Psoas muscle (tissue), 8 donors: ENCODE results near the gene OR6A2. TPM values are rescaled to one million over a fixed set of nuclear protein-coding genes. Genes with fewer than 3 reads are reported as not detected.

Experiments used
- ATAC-seq, 4 donors: fragments of 200-7000 bp; cut with Tn5 transposase; one replicate each; pipeline ENCODE4 v1.9.1; 2020; ENCODE audit warnings: moderate library complexity in 3 of 4, mild to moderate bottlenecking in 2 of 4
- DNase-seq, 2 donors: peaks; one replicate each; pipeline ENCODE4 v3.0.0-alpha.2; 2020
- H3K27ac ChIP-seq: fragments of 200-600 bp; one replicate; pipeline ENCODE4 v1.8.0; 2022
- H3K27me3 ChIP-seq, 3 donors: fragments of 200-600 bp in 1 of 3; one replicate each; pipeline versions ENCODE4 v1.6.1 to v1.8.0; 2013 to 2022; ENCODE audit warnings: low read length in 2 of 3, mild to moderate bottlenecking in 2 of 3, moderate library complexity in 1 of 3; ENCODE audit not compliant: insufficient read depth in 3 of 3
- H3K36me3 ChIP-seq, 2 donors: fragments of 200-600 bp in 1 of 2; one replicate each; pipeline versions ENCODE4 v1.6.1 to v1.8.0; 2013 to 2022; ENCODE audit warnings: low read depth in 1 of 2, mild to moderate bottlenecking in 1 of 2, moderate library complexity in 1 of 2; ENCODE audit not compliant: insufficient read depth in 1 of 2
- H3K4me1 ChIP-seq: fragments of 200-600 bp; one replicate; pipeline ENCODE4 v1.8.0; 2022
- H3K4me3 ChIP-seq: fragments of 200-600 bp; one replicate; pipeline ENCODE4 v1.8.0; 2022; ENCODE audit warnings: mild to moderate bottlenecking
- H3K9me3 ChIP-seq: fragments of 200-600 bp; one replicate; pipeline ENCODE4 v1.8.0; 2022
- CTCF ChIP-seq: fragments of 200-600 bp; IDR thresholded peaks from one replicate; pipeline ENCODE4 v1.8.0; 2022; ENCODE audit warnings: antibody characterized with exemption
- WGBS, 3 donors: extraction: QIAGEN DNeasy Blood & Tissue Kit; methylation state at CpG; one replicate each; pipeline versions ENCODE4 v1.1.6 to v1.1.7; 2013; 5-methylcytosine and 5-hydroxymethylcytosine counted together
- intact Hi-C, 2 donors: fragments of 100-400 bp; cut with DNase I; formaldehyde crosslinking; loops; one replicate each; pipeline versions ENCODE4 v1.11.0 to v1.14.2; 2022
- polyA plus RNA-seq, 3 donors: library from polyadenylated mRNA; stranded (reverse); fragments of 200-250 nt; gene quantifications; one replicate each; pipeline ENCODE4 v1.2.3, GENCODE V29; 2013
- total RNA-seq, 4 donors: library from RNA; stranded (reverse); fragmentation: NEBNext Ultra II Directional in 2 of 4; extraction: Animal tissue kit (Norgen Biotek cat#: 25700) in 2 of 4; gene quantifications; one replicate each; pipeline versions ENCODE4 v1.2.1 to v1.2.4, GENCODE V29; 2021 to 2023
- donor health status: healthy with polysubstance abuse.
- donor health status: DM: no; HTN: no; CAD: no; lungs with moderate emphysema.
- donor health status: Bipolar disorder and iron deficiency.
- donor health status: healthy.
- donor health status: DM: yes; HTN: yes; CAD: no.
- donor health status: DM: no; HTN: no; CAD: no.
- donor health status: DM: no; HTN: no; CAD: no.
- donor health status: DM: yes; HTN: yes; CAD: no.

Gene OR6A2
- total and polyA plus RNA-seq, 7 donors: not detected

- intact Hi-C loops: no loop called here
These were observed 34.5 kb upstream of the OR6A2 start for GRCh38 chr11:6834021-6834420.

GRCh38 chr11:6833356-6833755, 33.9 kb upstream of the OR6A2 start:
- intact Hi-C loops: no loop called here
- no peak for ATAC-seq
- peaks cover 0 to 3% (median 0%) of the 10 kb centered on the region in 3 donors for H3K27me3 ChIP-seq

More at GRCh38 chr11:6834021-6834420, 34.5 kb upstream of the OR6A2 start:
- Histone ChIP-seq H3K4me1 (no peaks in the 10 kb centered on the region), H3K27me3 (peaks cover 0 to 3% (median 0%) of the 10 kb centered on the region in 3 donors), H3K4me3 (no peak overlapping the region), H3K36me3 (no peaks in the 10 kb centered on the region), H3K27ac (no peak overlapping the region), H3K9me3 (no peaks in the 10 kb centered on the region)
- ATAC-seq (no peak), DNase-seq (no peak)
- WGBS, 3 donors: 35 to 77% (median 71%) methylated on average over 1 of the region's 1 CpG
- TF ChIP-seq CTCF: no peak

GRCh38 chr11:6828103-6828502, 28.6 kb upstream of the OR6A2 start:
- no peaks in the 10 kb centered on the region for H3K9me3 ChIP-seq
- no peak for TF ChIP-seq CTCF
- H3K27ac ChIP-seq: no peak overlapping the region

More at GRCh38 chr11:6833356-6833755, 33.9 kb upstream of the OR6A2 start:
- Histone ChIP-seq H3K9me3 (no peaks in the 10 kb centered on the region), H3K36me3 (no peaks in the 10 kb centered on the region), H3K27ac (no peak overlapping the region), H3K4me3 (no peak overlapping the region), H3K4me1 (no peaks in the 10 kb centered on the region)
- no peak for TF ChIP-seq CTCF
- no peak for DNase-seq
- WGBS, 3 donors: 44 to 61% (median 49%) methylated on average over 6 of the region's 6 CpGs

GRCh38 chr11:6825231-6825744, 25.8 kb upstream of the OR6A2 start:
- 59 to 65% (median 63%) methylated on average over 7 of the region's 7 CpGs for WGBS, 3 donors
- ATAC-seq: no peak

More at GRCh38 chr11:6828103-6828502, 28.6 kb upstream of the OR6A2 start:
- no peaks in the 10 kb centered on the region for H3K36me3 ChIP-seq
- 68 to 79% (median 79%) methylated on average over 1 of the region's 1 CpG for WGBS, 3 donors
- peaks cover 0 to 3% (median 0%) of the 10 kb centered on the region in 3 donors for H3K27me3 ChIP-seq
- no peaks in the 10 kb centered on the region for H3K4me1 ChIP-seq
- intact Hi-C loops: no loop called here
- no peak for ATAC-seq
- H3K4me3 ChIP-seq: no peak overlapping the region
- no peak for DNase-seq

More at GRCh38 chr11:6825231-6825744, 25.8 kb upstream of the OR6A2 start:
- Histone ChIP-seq H3K4me3 (no peak overlapping the region), H3K9me3 (peaks cover under 1% of the 10 kb centered on the region), H3K27me3 (no peaks in the 10 kb centered on the region), H3K27ac (no peak overlapping the region), H3K36me3 (no peaks in the 10 kb centered on the region), H3K4me1 (no peaks in the 10 kb centered on the region)
- intact Hi-C loops: no loop called here
- DNase-seq: no peak
- TF ChIP-seq CTCF: no peak
